Lower leg skin (tissue), 3 donors: ENCODE results near the gene CTNNBL1.

ENCODE experiments used
- POLR2A ChIP-seq, 2 donors: fragments of 450-650 bp; IDR thresholded peaks; one replicate each; pipeline ENCODE4 v1.6.1; 2016 to 2017; ENCODE audit warnings: antibody characterized with exemption in 2 of 2, mild to moderate bottlenecking in 1 of 2, moderate library complexity in 1 of 2
- TF ChIP-seq, protein P1 (sequence below), 3 donors: fragments of 450-650 bp; IDR thresholded peaks; one replicate each; pipeline ENCODE4 v1.5.1; 2016; ENCODE audit warnings: antibody characterized with exemption in 3 of 3, mild to moderate bottlenecking in 3 of 3, moderate library complexity in 2 of 3

DNA sequence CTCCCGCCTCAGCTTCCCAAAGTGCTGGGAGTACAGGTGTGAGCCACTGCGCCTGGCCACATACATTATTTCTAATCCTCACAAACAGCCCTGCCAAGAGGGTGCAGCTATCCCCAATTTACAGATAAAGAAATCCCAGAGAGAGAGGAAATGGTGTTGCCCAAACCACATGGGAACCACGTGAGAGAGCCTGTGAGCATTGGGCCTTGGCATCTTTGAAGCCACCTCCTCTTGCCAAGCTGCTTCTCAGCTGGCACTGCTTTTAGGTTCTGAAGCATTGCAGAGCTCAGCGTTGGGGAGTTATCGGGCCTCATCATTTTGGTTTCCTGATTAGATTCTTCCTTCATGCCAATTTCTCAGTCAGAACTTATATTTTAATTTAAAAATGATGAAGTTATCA lies 80.3 kb downstream of the CTNNBL1 start:
- TF ChIP-seq, protein P1, sequence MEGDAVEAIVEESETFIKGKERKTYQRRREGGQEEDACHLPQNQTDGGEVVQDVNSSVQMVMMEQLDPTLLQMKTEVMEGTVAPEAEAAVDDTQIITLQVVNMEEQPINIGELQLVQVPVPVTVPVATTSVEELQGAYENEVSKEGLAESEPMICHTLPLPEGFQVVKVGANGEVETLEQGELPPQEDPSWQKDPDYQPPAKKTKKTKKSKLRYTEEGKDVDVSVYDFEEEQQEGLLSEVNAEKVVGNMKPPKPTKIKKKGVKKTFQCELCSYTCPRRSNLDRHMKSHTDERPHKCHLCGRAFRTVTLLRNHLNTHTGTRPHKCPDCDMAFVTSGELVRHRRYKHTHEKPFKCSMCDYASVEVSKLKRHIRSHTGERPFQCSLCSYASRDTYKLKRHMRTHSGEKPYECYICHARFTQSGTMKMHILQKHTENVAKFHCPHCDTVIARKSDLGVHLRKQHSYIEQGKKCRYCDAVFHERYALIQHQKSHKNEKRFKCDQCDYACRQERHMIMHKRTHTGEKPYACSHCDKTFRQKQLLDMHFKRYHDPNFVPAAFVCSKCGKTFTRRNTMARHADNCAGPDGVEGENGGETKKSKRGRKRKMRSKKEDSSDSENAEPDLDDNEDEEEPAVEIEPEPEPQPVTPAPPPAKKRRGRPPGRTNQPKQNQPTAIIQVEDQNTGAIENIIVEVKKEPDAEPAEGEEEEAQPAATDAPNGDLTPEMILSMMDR (IDR thresholded peaks at IDR 0.05): no peak
- TF ChIP-seq POLR2A (IDR thresholded peaks at IDR 0.05): no peak
